HG03442 (cell line): ENCODE results near the gene EMP3.
"Not testable (repeated sequence)": the region's sequence is repeated elsewhere in the genome, so short reads cannot be mapped to it uniquely, and the experiment has no call there.

ENCODE experiments used
- ATAC-seq: cut with Tn5 transposase; IDR thresholded peaks from one replicate; pipeline ENCODE4 v1.9.1; 2021; ENCODE audit warnings: mild to moderate bottlenecking, moderate library complexity; ENCODE audit not compliant: unreplicated experiment

The EMP3 gene

GRCh38 chr19:48371367-48371766 is 46.0 kb downstream of the EMP3 start:
- no peak for ATAC-seq

GRCh38 chr19:48371771-48372170 is 46.4 kb downstream of the EMP3 start:
- not testable (repeated sequence) for ATAC-seq

- no peak for ATAC-seq
These were observed 47.6 kb downstream of the EMP3 start for GRCh38 chr19:48372904-48373303.

- ATAC-seq = no peak
These were observed 48.2 kb downstream of the EMP3 start for GRCh38 chr19:48373567-48373966.

- no peak for ATAC-seq
These were observed 52.8 kb downstream of the EMP3 start for GRCh38 chr19:48378194-48378570.

- no peak for ATAC-seq
These were observed 53.7 kb downstream of the EMP3 start for GRCh38 chr19:48379058-48379457.
